GM21390 (cell line): ENCODE results near the gene CFAP410.
A peak's percentile ranks its signal among the peaks of the same experiment; 100 is the strongest.

Experiments
- ATAC-seq: cut with Tn5 transposase; IDR thresholded peaks from one replicate; pipeline ENCODE4 v1.9.1; 2021; ENCODE audit not compliant: unreplicated experiment

Gene CFAP410

GRCh38 chr21:44300262-44300959 is 38.8 kb downstream of the CFAP410 start:
- ATAC-seq, result peak; percentile 29

- ATAC-seq, result peak; percentile 49
These were observed 39.5 kb downstream of the CFAP410 start, which contains the start of gene PFKL for GRCh38 chr21:44299458-44300261. TSS of gene PFKL (plus strand) at chr21:44300053. CDS start at chr21:44300106, 53 bp downstream.

GRCh38 chr21:44299085-44299457 is 40.1 kb downstream of the CFAP410 start:
- ATAC-seq, result no peak

GRCh38 chr21:44298301-44298700 is 40.9 kb downstream of the CFAP410 start:
- no peak for ATAC-seq

GRCh38 chr21:44297525-44298290 is 41.5 kb downstream of the CFAP410 start:
- no peak for ATAC-seq

- ATAC-seq, result no peak
These were observed 42.3 kb downstream of the CFAP410 start for GRCh38 chr21:44296916-44297315.

- ATAC-seq, result no peak
These were observed 43.1 kb downstream of the CFAP410 start for GRCh38 chr21:44296103-44296519.

- ATAC-seq, result no peak
These were observed 43.5 kb downstream of the CFAP410 start for GRCh38 chr21:44295646-44296045.

- ATAC-seq, result no peak
These were observed 44.0 kb downstream of the CFAP410 start for GRCh38 chr21:44295163-44295573.

- ATAC-seq, result no peak
These were observed 44.6 kb downstream of the CFAP410 start for GRCh38 chr21:44294391-44295162.

GRCh38 chr21:44293551-44294231 is 45.5 kb downstream of the CFAP410 start:
- no peak for ATAC-seq

- no peak for ATAC-seq
These were observed 46.4 kb downstream of the CFAP410 start for GRCh38 chr21:44292812-44293195.

GRCh38 chr21:44291936-44292811 is 47.0 kb downstream of the CFAP410 start:
- ATAC-seq, result no peak

- ATAC-seq, result no peak
These were observed 47.9 kb downstream of the CFAP410 start for GRCh38 chr21:44291078-44291935.

- no peak for ATAC-seq
These were observed 48.7 kb downstream of the CFAP410 start for GRCh38 chr21:44290327-44291077.

- no peak for ATAC-seq
These were observed 49.7 kb downstream of the CFAP410 start for GRCh38 chr21:44289381-44290010.
